ENCODE data around the gene ARPC4.

Gene ARPC4

DNA sequence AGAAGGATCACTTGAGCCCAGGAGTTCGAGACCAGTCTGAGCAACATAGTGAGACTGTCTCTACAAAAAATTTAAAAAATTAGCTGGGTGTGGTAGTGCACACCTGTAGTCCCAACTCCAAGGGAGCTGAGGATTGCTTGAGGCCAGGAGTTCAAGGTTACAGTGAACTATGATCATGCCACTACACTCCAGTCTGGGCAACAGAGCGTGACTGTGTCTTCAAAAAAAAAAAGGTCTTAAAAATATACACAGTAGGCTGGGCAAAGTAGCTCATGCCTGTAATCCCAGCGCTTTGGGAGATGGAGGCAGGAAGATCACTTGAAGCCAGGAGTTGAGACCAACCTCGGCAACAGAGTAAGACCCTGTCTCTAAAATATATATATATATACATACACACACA, 12.0 kb upstream of the ARPC4 start:
- no peak for TF ChIP-seq ZFP30 (CRISPR knock-in tag; IDR thresholded peaks at IDR 0.05)
- no peak for TF ChIP-seq ZNF70 (CRISPR knock-in tag; IDR thresholded peaks at IDR 0.05)
- no peak for TF ChIP-seq ISL1 (CRISPR knock-in tag; IDR thresholded peaks at IDR 0.05)
- TF ChIP-seq ZNF565 (CRISPR knock-in tag; conservative IDR thresholded peaks at IDR 0.05; ENCODE audit: low read depth): no peak
- no peak for TF ChIP-seq ZNF8 (CRISPR knock-in tag; IDR thresholded peaks at IDR 0.05)
- TF ChIP-seq, protein P1, sequence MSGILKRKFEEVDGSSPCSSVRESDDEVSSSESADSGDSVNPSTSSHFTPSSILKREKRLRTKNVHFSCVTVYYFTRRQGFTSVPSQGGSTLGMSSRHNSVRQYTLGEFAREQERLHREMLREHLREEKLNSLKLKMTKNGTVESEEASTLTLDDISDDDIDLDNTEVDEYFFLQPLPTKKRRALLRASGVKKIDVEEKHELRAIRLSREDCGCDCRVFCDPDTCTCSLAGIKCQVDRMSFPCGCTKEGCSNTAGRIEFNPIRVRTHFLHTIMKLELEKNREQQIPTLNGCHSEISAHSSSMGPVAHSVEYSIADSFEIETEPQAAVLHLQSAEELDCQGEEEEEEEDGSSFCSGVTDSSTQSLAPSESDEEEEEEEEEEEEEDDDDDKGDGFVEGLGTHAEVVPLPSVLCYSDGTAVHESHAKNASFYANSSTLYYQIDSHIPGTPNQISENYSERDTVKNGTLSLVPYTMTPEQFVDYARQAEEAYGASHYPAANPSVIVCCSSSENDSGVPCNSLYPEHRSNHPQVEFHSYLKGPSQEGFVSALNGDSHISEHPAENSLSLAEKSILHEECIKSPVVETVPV (CRISPR knock-in tag; IDR thresholded peaks at IDR 0.05): no peak
- no peak for ATAC-seq

DNA sequence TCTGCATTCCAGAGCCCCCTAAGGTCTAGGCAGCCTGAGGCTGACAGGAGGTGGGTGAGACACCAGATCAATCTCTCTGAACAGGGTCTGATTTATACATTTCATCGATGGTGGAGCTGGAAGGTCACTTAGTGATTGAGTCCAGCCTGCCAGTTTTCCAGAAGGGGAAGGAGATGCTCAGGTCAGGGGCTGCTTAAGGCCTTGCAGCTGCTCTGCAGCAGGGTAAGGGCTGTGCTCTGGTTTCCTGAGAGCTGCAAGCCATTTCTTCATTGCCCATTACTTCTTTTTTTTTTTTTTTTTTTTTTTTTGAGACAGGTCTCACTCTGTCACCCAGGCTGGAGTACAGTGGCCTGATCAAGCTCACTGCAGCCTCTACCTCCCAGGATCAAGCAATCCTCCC, 11.3 kb upstream of the ARPC4 start:
- TF ChIP-seq ZNF70 (CRISPR knock-in tag; IDR thresholded peaks at IDR 0.05) (no peak), CSDC2 (CRISPR knock-in tag; IDR thresholded peaks at IDR 0.05) (no peak), ZFP30 (CRISPR knock-in tag; IDR thresholded peaks at IDR 0.05) (no peak), ISL1 (CRISPR knock-in tag; IDR thresholded peaks at IDR 0.05) (no peak)
- TF ChIP-seq, protein P1 (CRISPR knock-in tag; IDR thresholded peaks at IDR 0.05): no peak
- no peak for ATAC-seq

DNA sequence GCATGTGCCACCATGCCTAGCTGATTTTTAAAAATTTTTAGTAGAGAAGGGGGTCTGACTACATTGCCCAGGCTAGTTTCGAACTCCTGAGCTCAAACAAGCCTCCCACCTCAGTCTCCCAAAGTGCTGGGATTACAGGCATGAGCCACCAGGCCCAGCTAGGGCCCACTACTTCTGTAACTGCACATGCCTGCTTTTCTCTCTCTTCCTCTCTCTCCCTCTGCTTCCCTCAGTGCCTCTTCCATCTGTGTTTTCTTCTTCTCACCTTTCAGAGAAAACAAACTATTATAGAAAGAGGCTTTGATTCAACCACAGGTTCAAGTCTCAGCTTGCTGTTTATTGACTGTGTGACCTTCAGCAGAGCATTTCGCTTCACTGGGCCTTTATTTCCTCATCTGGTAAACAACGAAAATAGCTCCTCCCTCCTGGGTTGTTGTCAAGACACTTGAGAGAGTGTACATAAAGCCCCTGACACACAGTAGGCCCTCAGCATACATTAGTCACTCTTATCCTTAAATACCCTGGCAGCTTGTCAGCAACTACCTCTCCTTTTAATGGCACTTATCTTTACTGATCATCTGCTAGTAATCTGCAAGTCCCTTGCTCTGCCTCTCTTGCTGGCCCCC, 10.8 kb upstream of the ARPC4 start:
- no peak for ATAC-seq
- TF ChIP-seq ZFP3 (CRISPR knock-in tag; IDR thresholded peaks at IDR 0.05) (no peak), CSDC2 (CRISPR knock-in tag; IDR thresholded peaks at IDR 0.05) (no peak), GLIS3 (CRISPR knock-in tag; IDR thresholded peaks at IDR 0.05) (no peak), TOX (CRISPR knock-in tag; IDR thresholded peaks at IDR 0.05; ENCODE audit: borderline replicate concordance) (no peak), ZFP30 (CRISPR knock-in tag; IDR thresholded peaks at IDR 0.05) (no peak), ISL1 (CRISPR knock-in tag; IDR thresholded peaks at IDR 0.05) (no peak), ESRRG (CRISPR knock-in tag; IDR thresholded peaks at IDR 0.05) (no peak), SNAI2 (CRISPR knock-in tag; IDR thresholded peaks at IDR 0.05) (no peak), RARB (CRISPR knock-in tag; IDR thresholded peaks at IDR 0.05) (no peak), ZNF565 (CRISPR knock-in tag; conservative IDR thresholded peaks at IDR 0.05; ENCODE audit: low read depth) (no peak), ZNF8 (CRISPR knock-in tag; IDR thresholded peaks at IDR 0.05) (no peak), BACH2 (CRISPR knock-in tag; IDR thresholded peaks at IDR 0.05; ENCODE audit: borderline replicate concordance) (no peak), ZNF70 (CRISPR knock-in tag; IDR thresholded peaks at IDR 0.05) (no peak), PPARA (CRISPR knock-in tag; IDR thresholded peaks at IDR 0.05; ENCODE audit: borderline replicate concordance) (no peak)
- TF ChIP-seq, protein P2, sequence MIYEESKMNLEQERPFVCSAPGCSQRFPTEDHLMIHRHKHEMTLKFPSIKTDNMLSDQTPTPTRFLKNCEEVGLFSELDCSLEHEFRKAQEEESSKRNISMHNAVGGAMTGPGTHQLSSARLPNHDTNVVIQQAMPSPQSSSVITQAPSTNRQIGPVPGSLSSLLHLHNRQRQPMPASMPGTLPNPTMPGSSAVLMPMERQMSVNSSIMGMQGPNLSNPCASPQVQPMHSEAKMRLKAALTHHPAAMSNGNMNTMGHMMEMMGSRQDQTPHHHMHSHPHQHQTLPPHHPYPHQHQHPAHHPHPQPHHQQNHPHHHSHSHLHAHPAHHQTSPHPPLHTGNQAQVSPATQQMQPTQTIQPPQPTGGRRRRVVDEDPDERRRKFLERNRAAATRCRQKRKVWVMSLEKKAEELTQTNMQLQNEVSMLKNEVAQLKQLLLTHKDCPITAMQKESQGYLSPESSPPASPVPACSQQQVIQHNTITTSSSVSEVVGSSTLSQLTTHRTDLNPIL (CRISPR knock-in tag; IDR thresholded peaks at IDR 0.05; ENCODE audit: low read depth): no peak
- TF ChIP-seq, protein P3, sequence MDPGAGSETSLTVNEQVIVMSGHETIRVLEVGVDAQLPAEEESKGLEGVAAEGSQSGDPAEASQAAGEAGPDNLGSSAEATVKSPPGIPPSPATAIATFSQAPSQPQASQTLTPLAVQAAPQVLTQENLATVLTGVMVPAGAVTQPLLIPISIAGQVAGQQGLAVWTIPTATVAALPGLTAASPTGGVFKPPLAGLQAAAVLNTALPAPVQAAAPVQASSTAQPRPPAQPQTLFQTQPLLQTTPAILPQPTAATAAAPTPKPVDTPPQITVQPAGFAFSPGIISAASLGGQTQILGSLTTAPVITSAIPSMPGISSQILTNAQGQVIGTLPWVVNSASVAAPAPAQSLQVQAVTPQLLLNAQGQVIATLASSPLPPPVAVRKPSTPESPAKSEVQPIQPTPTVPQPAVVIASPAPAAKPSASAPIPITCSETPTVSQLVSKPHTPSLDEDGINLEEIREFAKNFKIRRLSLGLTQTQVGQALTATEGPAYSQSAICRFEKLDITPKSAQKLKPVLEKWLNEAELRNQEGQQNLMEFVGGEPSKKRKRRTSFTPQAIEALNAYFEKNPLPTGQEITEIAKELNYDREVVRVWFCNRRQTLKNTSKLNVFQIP (CRISPR knock-in tag; IDR thresholded peaks at IDR 0.05; ENCODE audit: borderline replicate concordance, low read depth): no peak
- TF ChIP-seq, protein P4, sequence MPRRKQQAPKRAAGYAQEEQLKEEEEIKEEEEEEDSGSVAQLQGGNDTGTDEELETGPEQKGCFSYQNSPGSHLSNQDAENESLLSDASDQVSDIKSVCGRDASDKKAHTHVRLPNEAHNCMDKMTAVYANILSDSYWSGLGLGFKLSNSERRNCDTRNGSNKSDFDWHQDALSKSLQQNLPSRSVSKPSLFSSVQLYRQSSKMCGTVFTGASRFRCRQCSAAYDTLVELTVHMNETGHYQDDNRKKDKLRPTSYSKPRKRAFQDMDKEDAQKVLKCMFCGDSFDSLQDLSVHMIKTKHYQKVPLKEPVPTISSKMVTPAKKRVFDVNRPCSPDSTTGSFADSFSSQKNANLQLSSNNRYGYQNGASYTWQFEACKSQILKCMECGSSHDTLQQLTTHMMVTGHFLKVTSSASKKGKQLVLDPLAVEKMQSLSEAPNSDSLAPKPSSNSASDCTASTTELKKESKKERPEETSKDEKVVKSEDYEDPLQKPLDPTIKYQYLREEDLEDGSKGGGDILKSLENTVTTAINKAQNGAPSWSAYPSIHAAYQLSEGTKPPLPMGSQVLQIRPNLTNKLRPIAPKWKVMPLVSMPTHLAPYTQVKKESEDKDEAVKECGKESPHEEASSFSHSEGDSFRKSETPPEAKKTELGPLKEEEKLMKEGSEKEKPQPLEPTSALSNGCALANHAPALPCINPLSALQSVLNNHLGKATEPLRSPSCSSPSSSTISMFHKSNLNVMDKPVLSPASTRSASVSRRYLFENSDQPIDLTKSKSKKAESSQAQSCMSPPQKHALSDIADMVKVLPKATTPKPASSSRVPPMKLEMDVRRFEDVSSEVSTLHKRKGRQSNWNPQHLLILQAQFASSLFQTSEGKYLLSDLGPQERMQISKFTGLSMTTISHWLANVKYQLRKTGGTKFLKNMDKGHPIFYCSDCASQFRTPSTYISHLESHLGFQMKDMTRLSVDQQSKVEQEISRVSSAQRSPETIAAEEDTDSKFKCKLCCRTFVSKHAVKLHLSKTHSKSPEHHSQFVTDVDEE (CRISPR knock-in tag; IDR thresholded peaks at IDR 0.05): no peak

DNA sequence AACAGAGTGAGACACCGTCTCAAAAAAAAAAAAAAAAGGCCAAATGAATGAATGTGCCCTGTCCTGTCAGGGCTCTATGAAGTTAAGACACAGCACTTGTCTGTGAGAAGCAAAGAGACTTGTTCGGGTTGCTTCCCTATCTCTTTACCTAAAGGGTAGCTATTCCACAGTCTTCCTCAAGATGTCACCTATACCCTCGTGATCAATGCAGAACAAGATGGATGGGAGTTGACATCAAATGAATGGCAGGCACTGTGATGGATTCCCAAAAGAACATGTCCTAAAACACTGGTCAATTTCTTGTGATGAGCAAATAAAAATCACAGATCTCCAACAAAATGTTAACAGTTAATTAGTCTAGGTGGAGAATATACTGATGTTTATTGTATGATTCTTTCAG, 10.1 kb upstream of the ARPC4 start:
- no peak for ATAC-seq
- TF ChIP-seq ZFP30 (CRISPR knock-in tag; IDR thresholded peaks at IDR 0.05): no peak
- TF ChIP-seq ESRRG (CRISPR knock-in tag; IDR thresholded peaks at IDR 0.05): no peak
- no peak for TF ChIP-seq GLIS3 (CRISPR knock-in tag; IDR thresholded peaks at IDR 0.05)
- TF ChIP-seq ZC3H10 (CRISPR knock-in tag; IDR thresholded peaks at IDR 0.05): no peak
- no peak for TF ChIP-seq ZNF70 (CRISPR knock-in tag; IDR thresholded peaks at IDR 0.05)
- TF ChIP-seq BACH2 (CRISPR knock-in tag; IDR thresholded peaks at IDR 0.05; ENCODE audit: borderline replicate concordance): no peak
- no peak for TF ChIP-seq ZNF8 (CRISPR knock-in tag; IDR thresholded peaks at IDR 0.05)
